HepG2 (cell line): ENCODE results near the gene CACNA1G. TPM values are rescaled to one million over a fixed set of nuclear protein-coding genes. Genes with fewer than 3 reads are reported as not detected.

Experiments used
- HNRNPH1 ChIP-seq: fragments of 200-400 bp; formaldehyde crosslinking; optimal IDR thresholded peaks from 2 replicates; pipeline ENCODE3; 2017; ENCODE audit warnings: mild to moderate bottlenecking, low read depth, low read length
- PHF21A ChIP-seq: sonication (generic); formaldehyde crosslinking; IDR thresholded peaks from 2 replicates; pipeline ENCODE4 v1.5.0; 2020; ENCODE audit warnings: mild to moderate bottlenecking, missing genetic modification reagents
- RFX3 ChIP-seq: IDR thresholded peaks from 2 replicates; pipeline ENCODE4 v1.6.1; 2016; ENCODE audit warnings: missing biosample characterization, missing genetic modification reagents
- SAP130 ChIP-seq: IDR thresholded peaks from 2 replicates; pipeline ENCODE4 v1.6.1; 2016; ENCODE audit warnings: low read depth
- SKI ChIP-seq: fragments of 450-650 bp; IDR thresholded peaks from one replicate; pipeline ENCODE4 v1.6.1; 2018; ENCODE audit warnings: mild to moderate bottlenecking; ENCODE audit not compliant: partially characterized antibody
- ZBTB1 ChIP-seq: sonication (generic); formaldehyde crosslinking; IDR thresholded peaks from 2 replicates; pipeline ENCODE4 v1.4.0; 2020; ENCODE audit warnings: missing genetic modification reagents, borderline replicate concordance
- ZBTB7A ChIP-seq: sonication (generic); formaldehyde crosslinking; IDR thresholded peaks from 2 replicates; pipeline ENCODE4 v1.8.0; 2022; ENCODE audit warnings: mild to moderate bottlenecking, missing genetic modification reagents
- ZNF430 ChIP-seq: sonication (generic); formaldehyde crosslinking; IDR thresholded peaks from 2 replicates; pipeline ENCODE4 v1.9.0; 2021; ENCODE audit warnings: mild to moderate bottlenecking, missing genetic modification reagents
- ZSCAN12 ChIP-seq: sonication (generic); formaldehyde crosslinking; IDR thresholded peaks from 2 replicates; pipeline ENCODE4 v1.9.0; 2021; ENCODE audit warnings: mild to moderate bottlenecking, missing genetic modification reagents
- polyA plus RNA-seq, 8 experiments: library from polyadenylated mRNA; depleted of rRNA in 3 of 8; stranded (reverse) in 7 of 8; unstranded in 1 of 8; fragments of >200 nt; fragmentation: Illumina TruSeq in 4 of 8; extraction: Trizol in 4 of 8; gene quantifications; 2 replicates each; pipeline versions ENCODE4 v1.2.1 to v1.2.3, GENCODE V29; 2011 to 2016; ENCODE audit warnings: low read depth in 4 of 8, missing spikeins in 1 of 8, mixed read lengths in 1 of 8; ENCODE audit not compliant: insufficient read depth in 1 of 8
- total RNA-seq, 5 experiments: library from RNA; depleted of rRNA; stranded (reverse); fragments of >200 nt; fragmentation: Illumina TruSeq; extraction: Trizol; gene quantifications; 2 replicates each; pipeline ENCODE4 v1.2.3, GENCODE V29; 2016; ENCODE audit warnings: low read depth in 1 of 5
- TF ChIP-seq, protein P1 (sequence below): sonication (generic); formaldehyde crosslinking; IDR thresholded peaks from 2 replicates; pipeline ENCODE4 v1.4.0; 2020; ENCODE audit warnings: low read depth, missing genetic modification reagents
- TF ChIP-seq, protein P2 (sequence below): sonication (generic); formaldehyde crosslinking; IDR thresholded peaks from 2 replicates; pipeline ENCODE4 v1.5.0; 2020; ENCODE audit warnings: mild to moderate bottlenecking, missing genetic modification reagents
- TF ChIP-seq, protein P3 (sequence below): sonication (generic); formaldehyde crosslinking; IDR thresholded peaks from 2 replicates; pipeline ENCODE4 v1.5.1; 2020; ENCODE audit warnings: mild to moderate bottlenecking, missing genetic modification reagents, moderate library complexity
- TF ChIP-seq, protein P4 (sequence below): IDR thresholded peaks from 2 replicates; pipeline ENCODE4 v1.6.1; 2016; ENCODE audit warnings: low read depth, control low read depth
- TF ChIP-seq, protein P5 (sequence below): sonication (generic); formaldehyde crosslinking; IDR thresholded peaks from 2 replicates; pipeline ENCODE4 v1.4.0; 2020; ENCODE audit warnings: missing genetic modification reagents

Gene CACNA1G
- total and polyA plus RNA-seq, 2 of the 13 experiments (the other 11 are each of a cell fraction or from before 2014, with no cell fraction given), result 0.02 TPM; not detected in 1

DNA sequence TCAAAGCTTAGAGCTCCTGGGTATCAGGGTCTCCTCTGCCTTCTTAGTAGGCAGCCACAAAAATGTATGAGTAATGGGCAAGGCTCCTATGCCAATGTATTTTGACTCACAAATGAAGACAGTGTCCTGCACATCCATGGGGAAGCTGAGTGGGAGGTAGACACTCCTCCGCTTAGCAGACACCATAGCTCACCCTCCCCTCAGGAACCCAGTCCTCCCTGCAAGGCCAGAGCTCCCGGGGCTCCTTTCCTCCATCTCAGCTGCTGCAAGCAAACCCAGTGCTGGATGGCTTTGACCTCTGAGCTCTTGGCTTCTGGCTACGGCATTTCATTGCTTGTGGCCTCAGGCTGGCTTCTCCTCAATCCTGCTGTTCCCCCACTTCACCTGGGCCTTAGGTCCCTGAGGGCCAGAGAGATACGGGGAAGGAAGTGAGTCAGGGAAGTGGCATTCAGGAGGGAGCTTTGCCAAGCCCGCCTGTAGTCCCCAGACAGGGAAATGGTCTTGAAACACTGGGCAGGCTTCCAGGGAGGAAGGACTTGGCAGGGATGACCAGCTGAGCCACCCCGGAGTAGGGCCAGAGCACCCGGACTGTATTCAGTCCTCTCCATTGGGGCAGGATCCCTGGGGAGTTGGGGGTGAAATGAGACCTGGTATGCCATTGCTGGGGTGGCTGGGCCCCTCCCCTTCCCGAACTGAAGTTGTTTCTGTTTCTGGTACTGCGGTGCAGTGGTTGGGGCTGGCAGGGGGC, 78.6 kb downstream of the CACNA1G start (continued):
- TF ChIP-seq, protein P1, sequence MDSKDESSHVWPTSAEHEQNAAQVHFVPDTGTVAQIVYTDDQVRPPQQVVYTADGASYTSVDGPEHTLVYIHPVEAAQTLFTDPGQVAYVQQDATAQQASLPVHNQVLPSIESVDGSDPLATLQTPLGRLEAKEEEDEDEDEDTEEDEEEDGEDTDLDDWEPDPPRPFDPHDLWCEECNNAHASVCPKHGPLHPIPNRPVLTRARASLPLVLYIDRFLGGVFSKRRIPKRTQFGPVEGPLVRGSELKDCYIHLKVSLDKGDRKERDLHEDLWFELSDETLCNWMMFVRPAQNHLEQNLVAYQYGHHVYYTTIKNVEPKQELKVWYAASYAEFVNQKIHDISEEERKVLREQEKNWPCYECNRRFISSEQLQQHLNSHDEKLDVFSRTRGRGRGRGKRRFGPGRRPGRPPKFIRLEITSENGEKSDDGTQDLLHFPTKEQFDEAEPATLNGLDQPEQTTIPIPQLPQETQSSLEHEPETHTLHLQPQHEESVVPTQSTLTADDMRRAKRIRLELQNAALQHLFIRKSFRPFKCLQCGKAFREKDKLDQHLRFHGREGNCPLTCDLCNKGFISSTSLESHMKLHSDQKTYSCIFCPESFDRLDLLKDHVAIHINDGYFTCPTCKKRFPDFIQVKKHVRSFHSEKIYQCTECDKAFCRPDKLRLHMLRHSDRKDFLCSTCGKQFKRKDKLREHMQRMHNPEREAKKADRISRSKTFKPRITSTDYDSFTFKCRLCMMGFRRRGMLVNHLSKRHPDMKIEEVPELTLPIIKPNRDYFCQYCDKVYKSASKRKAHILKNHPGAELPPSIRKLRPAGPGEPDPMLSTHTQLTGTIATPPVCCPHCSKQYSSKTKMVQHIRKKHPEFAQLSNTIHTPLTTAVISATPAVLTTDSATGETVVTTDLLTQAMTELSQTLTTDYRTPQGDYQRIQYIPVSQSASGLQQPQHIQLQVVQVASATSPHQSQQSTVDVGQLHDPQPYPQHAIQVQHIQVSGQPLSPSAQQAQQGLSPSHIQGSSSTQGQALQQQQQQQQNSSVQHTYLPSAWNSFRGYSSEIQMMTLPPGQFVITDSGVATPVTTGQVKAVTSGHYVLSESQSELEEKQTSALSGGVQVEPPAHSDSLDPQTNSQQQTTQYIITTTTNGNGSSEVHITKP (CRISPR knock-in tag), result no peak
- TF ChIP-seq, protein P2, sequence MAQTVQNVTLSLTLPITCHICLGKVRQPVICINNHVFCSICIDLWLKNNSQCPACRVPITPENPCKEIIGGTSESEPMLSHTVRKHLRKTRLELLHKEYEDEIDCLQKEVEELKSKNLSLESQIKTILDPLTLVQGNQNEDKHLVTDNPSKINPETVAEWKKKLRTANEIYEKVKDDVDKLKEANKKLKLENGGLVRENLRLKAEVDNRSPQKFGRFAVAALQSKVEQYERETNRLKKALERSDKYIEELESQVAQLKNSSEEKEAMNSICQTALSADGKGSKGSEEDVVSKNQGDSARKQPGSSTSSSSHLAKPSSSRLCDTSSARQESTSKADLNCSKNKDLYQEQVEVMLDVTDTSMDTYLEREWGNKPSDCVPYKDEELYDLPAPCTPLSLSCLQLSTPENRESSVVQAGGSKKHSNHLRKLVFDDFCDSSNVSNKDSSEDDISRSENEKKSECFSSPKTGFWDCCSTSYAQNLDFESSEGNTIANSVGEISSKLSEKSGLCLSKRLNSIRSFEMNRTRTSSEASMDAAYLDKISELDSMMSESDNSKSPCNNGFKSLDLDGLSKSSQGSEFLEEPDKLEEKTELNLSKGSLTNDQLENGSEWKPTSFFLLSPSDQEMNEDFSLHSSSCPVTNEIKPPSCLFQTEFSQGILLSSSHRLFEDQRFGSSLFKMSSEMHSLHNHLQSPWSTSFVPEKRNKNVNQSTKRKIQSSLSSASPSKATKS, result no peak
- no peak for TF ChIP-seq RFX3 (CRISPR knock-in tag)
- no peak for TF ChIP-seq ZBTB1 (CRISPR knock-in tag)
- TF ChIP-seq ZNF430, result no peak
- TF ChIP-seq ZBTB7A (CRISPR knock-in tag), result no peak
- no peak for TF ChIP-seq ZSCAN12 (CRISPR knock-in tag)
- TF ChIP-seq, protein P3, sequence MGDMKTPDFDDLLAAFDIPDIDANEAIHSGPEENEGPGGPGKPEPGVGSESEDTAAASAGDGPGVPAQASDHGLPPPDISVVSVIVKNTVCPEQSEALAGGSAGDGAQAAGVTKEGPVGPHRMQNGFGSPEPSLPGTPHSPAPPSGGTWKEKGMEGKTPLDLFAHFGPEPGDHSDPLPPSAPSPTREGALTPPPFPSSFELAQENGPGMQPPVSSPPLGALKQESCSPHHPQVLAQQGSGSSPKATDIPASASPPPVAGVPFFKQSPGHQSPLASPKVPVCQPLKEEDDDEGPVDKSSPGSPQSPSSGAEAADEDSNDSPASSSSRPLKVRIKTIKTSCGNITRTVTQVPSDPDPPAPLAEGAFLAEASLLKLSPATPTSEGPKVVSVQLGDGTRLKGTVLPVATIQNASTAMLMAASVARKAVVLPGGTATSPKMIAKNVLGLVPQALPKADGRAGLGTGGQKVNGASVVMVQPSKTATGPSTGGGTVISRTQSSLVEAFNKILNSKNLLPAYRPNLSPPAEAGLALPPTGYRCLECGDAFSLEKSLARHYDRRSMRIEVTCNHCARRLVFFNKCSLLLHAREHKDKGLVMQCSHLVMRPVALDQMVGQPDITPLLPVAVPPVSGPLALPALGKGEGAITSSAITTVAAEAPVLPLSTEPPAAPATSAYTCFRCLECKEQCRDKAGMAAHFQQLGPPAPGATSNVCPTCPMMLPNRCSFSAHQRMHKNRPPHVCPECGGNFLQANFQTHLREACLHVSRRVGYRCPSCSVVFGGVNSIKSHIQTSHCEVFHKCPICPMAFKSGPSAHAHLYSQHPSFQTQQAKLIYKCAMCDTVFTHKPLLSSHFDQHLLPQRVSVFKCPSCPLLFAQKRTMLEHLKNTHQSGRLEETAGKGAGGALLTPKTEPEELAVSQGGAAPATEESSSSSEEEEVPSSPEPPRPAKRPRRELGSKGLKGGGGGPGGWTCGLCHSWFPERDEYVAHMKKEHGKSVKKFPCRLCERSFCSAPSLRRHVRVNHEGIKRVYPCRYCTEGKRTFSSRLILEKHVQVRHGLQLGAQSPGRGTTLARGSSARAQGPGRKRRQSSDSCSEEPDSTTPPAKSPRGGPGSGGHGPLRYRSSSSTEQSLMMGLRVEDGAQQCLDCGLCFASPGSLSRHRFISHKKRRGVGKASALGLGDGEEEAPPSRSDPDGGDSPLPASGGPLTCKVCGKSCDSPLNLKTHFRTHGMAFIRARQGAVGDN, result peak; percentile 67
- TF ChIP-seq HNRNPH1, result no peak
- TF ChIP-seq, protein P4, sequence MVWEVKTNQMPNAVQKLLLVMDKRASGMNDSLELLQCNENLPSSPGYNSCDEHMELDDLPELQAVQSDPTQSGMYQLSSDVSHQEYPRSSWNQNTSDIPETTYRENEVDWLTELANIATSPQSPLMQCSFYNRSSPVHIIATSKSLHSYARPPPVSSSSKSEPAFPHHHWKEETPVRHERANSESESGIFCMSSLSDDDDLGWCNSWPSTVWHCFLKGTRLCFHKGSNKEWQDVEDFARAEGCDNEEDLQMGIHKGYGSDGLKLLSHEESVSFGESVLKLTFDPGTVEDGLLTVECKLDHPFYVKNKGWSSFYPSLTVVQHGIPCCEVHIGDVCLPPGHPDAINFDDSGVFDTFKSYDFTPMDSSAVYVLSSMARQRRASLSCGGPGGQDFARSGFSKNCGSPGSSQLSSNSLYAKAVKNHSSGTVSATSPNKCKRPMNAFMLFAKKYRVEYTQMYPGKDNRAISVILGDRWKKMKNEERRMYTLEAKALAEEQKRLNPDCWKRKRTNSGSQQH, result no peak
- TF ChIP-seq SKI, result no peak
- TF ChIP-seq PHF21A, result no peak
- 0 out of 2 replicates have a peak, but pooled peaks have one; percentile 22 for TF ChIP-seq SAP130 (CRISPR knock-in tag)
- TF ChIP-seq, protein P5, sequence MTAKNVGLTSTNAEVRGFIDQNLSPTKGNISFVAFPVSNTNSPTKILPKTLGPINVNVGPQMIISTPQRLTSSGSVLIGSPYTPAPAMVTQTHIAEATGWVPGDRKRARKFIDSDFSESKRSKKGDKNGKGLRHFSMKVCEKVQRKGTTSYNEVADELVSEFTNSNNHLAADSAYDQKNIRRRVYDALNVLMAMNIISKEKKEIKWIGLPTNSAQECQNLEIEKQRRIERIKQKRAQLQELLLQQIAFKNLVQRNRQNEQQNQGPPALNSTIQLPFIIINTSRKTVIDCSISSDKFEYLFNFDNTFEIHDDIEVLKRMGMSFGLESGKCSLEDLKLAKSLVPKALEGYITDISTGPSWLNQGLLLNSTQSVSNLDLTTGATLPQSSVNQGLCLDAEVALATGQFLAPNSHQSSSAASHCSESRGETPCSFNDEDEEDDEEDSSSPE, result no peak
